H1 (cell line): Measurements from ENCODE around the gene VEZT. TPM values are rescaled to one million over a fixed set of nuclear protein-coding genes. Genes with fewer than 3 reads are reported as not detected.

Source experiments
- CTCF ChIA-PET: fragments of 300-600 bp; sonication (Branson Sonifier 250); formaldehyde crosslinking; loops from one replicate; lab custom pipeline; 2021; ENCODE audit not compliant: partially characterized antibody; lab: Charles Lee
- POLR2A ChIA-PET: fragments of 300-600 bp; sonication (Branson Sonifier 250); formaldehyde crosslinking; loops from one replicate; lab custom pipeline; 2021; ENCODE audit warnings: inconsistent platforms; ENCODE audit not compliant: partially characterized antibody; lab: Charles Lee
- DNase-seq, 2 experiments: peaks; one replicate each; pipeline versions ENCODE4 v3.0.0 to v3.0.0-alpha.2; 2010 to 2022; ENCODE audit warnings: low spot score in 2 of 2, low read depth in 1 of 2, mixed read lengths in 1 of 2
- FAIRE-seq: peaks from 2 replicates; lab custom pipeline; 2011; peaks lifted over from hg19 to GRCh38; lab: Jason Lieb, UNC
- H2AFZ ChIP-seq: 2 replicates; pipeline ENCODE4 v1.8.1; 2012; ENCODE audit warnings: low read length, inconsistent platforms
- H2AK5ac ChIP-seq: 2 replicates; pipeline ENCODE4 v1.6.1; 2013; ENCODE audit warnings: low read depth, low read length
- H2BK120ac ChIP-seq: replicated peaks from 2 replicates; pipeline ENCODE3; 2013; ENCODE audit warnings: low read depth, low read length, inconsistent platforms
- H2BK12ac ChIP-seq: 2 replicates; pipeline ENCODE4 v1.6.1; 2013; ENCODE audit warnings: low read depth, low read length
- H2BK15ac ChIP-seq: 2 replicates; pipeline ENCODE4 v1.6.1; 2013; ENCODE audit warnings: low read length
- H2BK20ac ChIP-seq: 2 replicates; pipeline ENCODE4 v1.6.1; 2013; ENCODE audit warnings: low read length
- H2BK5ac ChIP-seq: 2 replicates; pipeline ENCODE4 v1.6.1; 2013; ENCODE audit warnings: low read depth, low read length
- H3K14ac ChIP-seq: 2 replicates; pipeline ENCODE4 v1.6.1; 2013; ENCODE audit warnings: inconsistent platforms; ENCODE audit not compliant: insufficient read length
- H3K18ac ChIP-seq: 2 replicates; pipeline ENCODE4 v1.6.1; 2013; ENCODE audit warnings: low read length; ENCODE audit errors: extremely low read depth
- H3K23ac ChIP-seq: 2 replicates; pipeline ENCODE4 v1.6.1; 2013; ENCODE audit warnings: inconsistent platforms; ENCODE audit not compliant: insufficient read length
- H3K23me2 ChIP-seq: 2 replicates; pipeline ENCODE4 v1.6.1; 2013; ENCODE audit warnings: low read depth, low read length
- H3K27ac ChIP-seq: 2 replicates; pipeline ENCODE4 v1.6.1; 2011; ENCODE audit warnings: low read depth, low read length, inconsistent platforms
- H3K27me3 ChIP-seq, 4 experiments: replicated peaks in 1 of 4; 1 replicate in 1 of 4; 2 replicates in 3 of 4; pipeline versions ENCODE4 v1.6.1 to v1.8.1; 2011 to 2013; ENCODE audit warnings: low read length in 3 of 4, mild to moderate bottlenecking in 3 of 4, inconsistent platforms in 2 of 4, mixed read lengths in 2 of 4, moderate library complexity in 1 of 4; ENCODE audit not compliant: control insufficient read depth in 3 of 4, insufficient read depth in 3 of 4; ENCODE audit errors: extremely low read depth in 1 of 4
- H3K36me3 ChIP-seq, 4 experiments: 2 replicates each; pipeline versions ENCODE4 v1.6.1 to v1.8.1; 2011 to 2013; ENCODE audit warnings: mild to moderate bottlenecking in 4 of 4, low read length in 3 of 4, moderate library complexity in 2 of 4, control low read depth in 1 of 4, inconsistent platforms in 1 of 4; ENCODE audit not compliant: insufficient read depth in 4 of 4, control insufficient read depth in 2 of 4
- H3K4ac ChIP-seq: replicated peaks from 2 replicates; pipeline ENCODE3; 2013; ENCODE audit warnings: low read length, low read depth, mixed read lengths, inconsistent platforms; ENCODE audit not compliant: insufficient read length
- H3K4me1 ChIP-seq, 4 experiments: replicated peaks in 1 of 4; 1 replicate in 1 of 4; 2 replicates in 3 of 4; pipeline versions ENCODE4 v1.6.1 to v1.8.1; 2011 to 2013; ENCODE audit warnings: low read length in 3 of 4, inconsistent platforms in 2 of 4, mixed read lengths in 1 of 4; ENCODE audit not compliant: insufficient read depth in 4 of 4, control insufficient read depth in 3 of 4
- H3K4me2 ChIP-seq, 2 experiments: 2 replicates each; pipeline versions ENCODE4 v1.6.1 to v1.8.1; 2011 to 2013; ENCODE audit warnings: low read depth in 2 of 2, low read length in 2 of 2, control low read depth in 1 of 2, inconsistent platforms in 1 of 2, mild to moderate bottlenecking in 1 of 2; ENCODE audit not compliant: insufficient read depth in 1 of 2
- H3K4me3 ChIP-seq, 4 experiments: fragments of 200-600, 300-600 bp in 1 of 4; sonication (generic), shearing (Covaris generic), sonication (Bioruptor Twin) in 1 of 4; 2 replicates each; pipeline versions ENCODE4 v1.5.1 to v1.8.1; 2011 to 2016; ENCODE audit warnings: low read length in 4 of 4, low read depth in 3 of 4, control low read depth in 2 of 4, inconsistent platforms in 2 of 4, mild to moderate bottlenecking in 2 of 4, mixed read lengths in 1 of 4, moderate library complexity in 1 of 4; ENCODE audit not compliant: insufficient read depth in 2 of 4; ENCODE audit errors: extremely low read depth in 1 of 4
- H3K56ac ChIP-seq: replicated peaks from 2 replicates; pipeline ENCODE3; 2013; ENCODE audit warnings: low read depth, mild to moderate bottlenecking, mixed read lengths, low read length, inconsistent platforms; ENCODE audit not compliant: insufficient read length
- H3K79me1 ChIP-seq: 2 replicates; pipeline ENCODE4 v1.6.1; 2013; ENCODE audit warnings: low read depth, low read length, control low read depth
- H3K79me2 ChIP-seq, 2 experiments: 2 replicates each; pipeline versions ENCODE4 v1.6.1 to v1.8.1; 2012 to 2013; ENCODE audit warnings: low read length in 2 of 2, mild to moderate bottlenecking in 2 of 2, inconsistent platforms in 1 of 2; ENCODE audit not compliant: insufficient read depth in 2 of 2, control insufficient read depth in 1 of 2
- H3K9ac ChIP-seq, 4 experiments: replicated peaks in 1 of 4; 1 replicate in 1 of 4; 2 replicates in 3 of 4; pipeline versions ENCODE4 v1.6.1 to v1.8.1; 2011 to 2013; ENCODE audit warnings: low read depth in 3 of 4, low read length in 3 of 4, control low read depth in 2 of 4, mild to moderate bottlenecking in 2 of 4, moderate library complexity in 2 of 4, inconsistent platforms in 1 of 4; ENCODE audit errors: extremely low read depth in 1 of 4
- H3K9me3 ChIP-seq, 2 experiments: 2 replicates each; pipeline versions ENCODE4 v1.6.1 to v1.8.1; 2012 to 2013; ENCODE audit warnings: mild to moderate bottlenecking in 2 of 2, moderate library complexity in 2 of 2, control low read depth in 1 of 2, inconsistent platforms in 1 of 2, low read depth in 1 of 2, low read length in 1 of 2, mixed read lengths in 1 of 2; ENCODE audit not compliant: insufficient read depth in 2 of 2
- H4K20me1 ChIP-seq, 2 experiments: replicated peaks in 1 of 2; 2 replicates each; pipeline versions ENCODE3 to v1.8.1; 2011 to 2013; ENCODE audit warnings: inconsistent platforms in 2 of 2, low read length in 2 of 2, mild to moderate bottlenecking in 1 of 2; ENCODE audit not compliant: insufficient read depth in 2 of 2, control insufficient read depth in 1 of 2
- H4K5ac ChIP-seq: 2 replicates; pipeline ENCODE4 v1.6.1; 2013; ENCODE audit warnings: low read length, low read depth, mixed read lengths, inconsistent platforms; ENCODE audit not compliant: insufficient read length
- H4K8ac ChIP-seq: 2 replicates; pipeline ENCODE4 v1.8.0; 2013; ENCODE audit warnings: mild to moderate bottlenecking, moderate library complexity, low read length, inconsistent platforms; ENCODE audit not compliant: insufficient read depth; ENCODE audit errors: extremely low read depth
- H4K91ac ChIP-seq: replicated peaks from 2 replicates; pipeline ENCODE3; 2013; ENCODE audit warnings: low read length, mixed read lengths, inconsistent platforms; ENCODE audit not compliant: insufficient read length
- ASH2L ChIP-seq: fragments of 200-600, 300-600 bp; sonication (generic); IDR thresholded peaks from one replicate; pipeline ENCODE4 v1.7.1; 2017; ENCODE audit warnings: low read length
- CBX8 ChIP-seq: fragments of 300-800, 300-1000 bp; sonication (generic); IDR thresholded peaks from 2 replicates; pipeline ENCODE4 v1.7.1; 2016; ENCODE audit warnings: low read depth, low read length, borderline replicate concordance
- FOSL1 ChIP-seq: IDR thresholded peaks from 2 replicates; pipeline ENCODE4 v1.6.1; 2011; ENCODE audit warnings: mild to moderate bottlenecking, low read depth, low read length, moderate library complexity; ENCODE audit not compliant: insufficient read depth
- KDM1A ChIP-seq: fragments of 200-600, 300-600 bp; sonication (generic); IDR thresholded peaks from 2 replicates; pipeline ENCODE4 v1.7.1; 2016; ENCODE audit warnings: mild to moderate bottlenecking, low read length, borderline replicate concordance
- RFX5 ChIP-seq: IDR thresholded peaks from 2 replicates; pipeline ENCODE4 v1.6.1; 2011; ENCODE audit warnings: low read depth, low read length, improper control_type of control experiment, borderline replicate concordance
- SAP30 ChIP-seq: fragments of 300-600 bp; sonication (generic); IDR thresholded peaks from 2 replicates; pipeline ENCODE4 v1.7.1; 2012; ENCODE audit warnings: low read length, moderate library complexity, mild to moderate bottlenecking, inconsistent platforms; ENCODE audit not compliant: insufficient read depth, insufficient replicate concordance
- SIX5 ChIP-seq: IDR thresholded peaks from 2 replicates; pipeline ENCODE4 v1.6.1; 2011; ENCODE audit warnings: mild to moderate bottlenecking, low read depth, low read length
- SP4 ChIP-seq: IDR thresholded peaks from 2 replicates; pipeline ENCODE4 v1.6.1; 2012; ENCODE audit warnings: low read length, inconsistent platforms
- YY1 ChIP-seq: IDR thresholded peaks from 2 replicates; pipeline ENCODE4 v1.6.1; 2011; ENCODE audit warnings: low read depth, mild to moderate bottlenecking, low read length
- WGBS, 2 experiments: shearing (Covaris generic) in 1 of 2; methylation state at CpG; one replicate each; pipeline versions ENCODE4 v1.1.6 to v1.1.7; 2013 to 2015; ENCODE audit warnings: low lambda C conversion rate in 2 of 2, mixed read lengths in 2 of 2, inconsistent platforms in 1 of 2, low coverage in 1 of 2, missing lambda C conversion rate in 1 of 2; ENCODE audit not compliant: insufficient replicate concordance in 2 of 2, insufficient coverage in 1 of 2, insufficient read length in 1 of 2; ENCODE audit errors: extremely low coverage in 1 of 2, missing lambda C conversion rate in 1 of 2; 5-methylcytosine and 5-hydroxymethylcytosine counted together
- polyA plus RNA-seq, 7 experiments: library from polyadenylated mRNA; depleted of rRNA in 3 of 7; stranded (reverse) in 5 of 7; unstranded in 2 of 7; fragments of >200 nt in 5 of 7; fragments of 200-250 nt in 2 of 7; gene quantifications; 1 replicate in 5 of 7; 2 replicates in 1 of 7; 4 replicates in 1 of 7; pipeline versions ENCODE4 v1.2.1 to v1.2.3, GENCODE V29; 2011 to 2013; ENCODE audit warnings: missing spikeins in 2 of 7, mixed read lengths in 2 of 7
- total RNA-seq: library from RNA; stranded (reverse); fragmentation: NEBNext Ultra II Directional; extraction: Animal tissue kit (Norgen Biotek cat#: 25700); gene quantifications from 2 replicates; pipeline ENCODE4 v1.2.1, GENCODE V29; 2021

VEZT gene
- total and polyA plus RNA-seq, 2 of the 8 experiments (the other 6 are each of a cell fraction or from before 2014, with no cell fraction given) = 44.0 to 56.1 TPM

GRCh38 chr12:95319694-95320331, 102.2 kb downstream of the VEZT start:
- ChIA-PET POLR2A (interaction anchor here (0.5 kb wide), 1 partner anchor 402 kb away, joined by 3 read pairs; no protein-coding TSS in a partner anchor), CTCF (interaction anchor here (0.6 to 1.5 kb wide), 3 partner anchors 12 to 153 kb away, joined by 3 read pairs; no protein-coding TSS in a partner anchor)
- Histone ChIP-seq H2BK12ac (no peak overlapping the region), H2BK5ac (no peak overlapping the region), H2AK5ac (no peak overlapping the region), H3K36me3 (no peaks in the 10 kb centered on the region), H4K20me1 (no peaks in the 10 kb centered on the region), H3K18ac (no peak overlapping the region), H2BK20ac (no peak overlapping the region), H3K79me1 (no peaks in the 10 kb centered on the region), H3K4me1 (no peaks in the 10 kb centered on the region), H4K5ac (no peak overlapping the region), H3K4me3 (no peak overlapping the region), H3K56ac (no peak overlapping the region), H3K79me2 (no peaks in the 10 kb centered on the region), H2AFZ (no peak overlapping the region), H3K14ac (no peak overlapping the region), H4K8ac (no peak overlapping the region), H4K91ac (no peak overlapping the region), H3K23ac (no peak overlapping the region), H3K27me3 (no peaks in the 10 kb centered on the region), H3K23me2 (no peaks in the 10 kb centered on the region), H3K9ac (no peak overlapping the region), H2BK15ac (no peak overlapping the region), H3K4ac (no peak overlapping the region), H3K4me2 (no peak overlapping the region), H3K9me3 (no peaks in the 10 kb centered on the region), H2BK120ac (no peak overlapping the region), H3K27ac (no peak overlapping the region)
- TF ChIP-seq SIX5 = no peak
- no peak for TF ChIP-seq ASH2L
- TF ChIP-seq RFX5 = no peak
- TF ChIP-seq SP4 = no peak
- no peak for TF ChIP-seq CBX8
- no peak for TF ChIP-seq KDM1A
- TF ChIP-seq FOSL1 = no peak
- no peak for TF ChIP-seq YY1
- no peak for TF ChIP-seq SAP30
- no peak for FAIRE-seq
- DNase-seq = no peak
- 100% methylated on average over 1 of the region's 1 CpG; no CpG with 5 or more reads in 1 of the 2 experiments for WGBS, 2 experiments
